ENCODE measurements around the gene RTL9. TPM values are rescaled to one million over a fixed set of nuclear protein-coding genes. Genes with fewer than 3 reads are reported as not detected.
A peak's percentile ranks its signal among the peaks of the same experiment; 100 is the strongest.

Gene RTL9
- total RNA-seq, 1 experiment from 2014 or later, result 0.29 TPM

DNA sequence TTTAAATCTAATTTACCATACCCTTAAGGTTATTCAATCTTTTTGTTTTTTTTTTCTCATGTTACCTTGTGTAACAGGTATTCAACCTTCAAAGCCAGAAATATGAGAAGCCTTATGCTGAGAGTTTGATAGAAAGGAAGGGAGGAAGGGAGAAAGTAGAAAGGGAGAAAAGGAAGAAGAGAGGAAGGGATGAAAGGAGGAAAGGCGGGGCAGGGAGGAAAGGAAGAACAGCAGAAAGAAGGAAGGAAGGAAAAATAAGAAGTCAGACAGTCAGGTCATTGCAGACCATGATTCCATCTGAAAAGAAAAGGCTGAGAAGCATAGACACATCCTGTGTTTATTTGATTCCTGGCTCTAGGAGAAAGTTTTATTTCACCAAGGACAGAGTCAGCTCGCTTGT is 30.9 kb downstream of the RTL9 start:
- TF ChIP-seq, protein P1, sequence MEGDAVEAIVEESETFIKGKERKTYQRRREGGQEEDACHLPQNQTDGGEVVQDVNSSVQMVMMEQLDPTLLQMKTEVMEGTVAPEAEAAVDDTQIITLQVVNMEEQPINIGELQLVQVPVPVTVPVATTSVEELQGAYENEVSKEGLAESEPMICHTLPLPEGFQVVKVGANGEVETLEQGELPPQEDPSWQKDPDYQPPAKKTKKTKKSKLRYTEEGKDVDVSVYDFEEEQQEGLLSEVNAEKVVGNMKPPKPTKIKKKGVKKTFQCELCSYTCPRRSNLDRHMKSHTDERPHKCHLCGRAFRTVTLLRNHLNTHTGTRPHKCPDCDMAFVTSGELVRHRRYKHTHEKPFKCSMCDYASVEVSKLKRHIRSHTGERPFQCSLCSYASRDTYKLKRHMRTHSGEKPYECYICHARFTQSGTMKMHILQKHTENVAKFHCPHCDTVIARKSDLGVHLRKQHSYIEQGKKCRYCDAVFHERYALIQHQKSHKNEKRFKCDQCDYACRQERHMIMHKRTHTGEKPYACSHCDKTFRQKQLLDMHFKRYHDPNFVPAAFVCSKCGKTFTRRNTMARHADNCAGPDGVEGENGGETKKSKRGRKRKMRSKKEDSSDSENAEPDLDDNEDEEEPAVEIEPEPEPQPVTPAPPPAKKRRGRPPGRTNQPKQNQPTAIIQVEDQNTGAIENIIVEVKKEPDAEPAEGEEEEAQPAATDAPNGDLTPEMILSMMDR (conservative IDR thresholded peaks at IDR 0.05; ENCODE audit: low read depth, low read length), result no peak
- TF ChIP-seq EZH2 (IDR thresholded peaks at IDR 0.05; ENCODE audit: low read length, unreplicated experiment), result no peak
- TF ChIP-seq EZH2phosphoT487 (IDR thresholded peaks at IDR 0.05; ENCODE audit: borderline replicate concordance, low read length), result no peak
- ChIA-PET CTCF (no interaction called here), POLR2A (ENCODE audit: unreplicated experiment) (no interaction called here)
- no TSS peak for BruUV-seq (replicated peaks)
- Histone ChIP-seq H2AFZ (ENCODE audit: low read length) (no peak overlapping the region), H3K4me1 (ENCODE audit: insufficient read depth, low read length) (peaks cover 10% of the 10 kb centered on the region), H3K9ac (ENCODE audit: low read length) (no peak overlapping the region), H3K4me2 (ENCODE audit: low read length) (no peak overlapping the region), H3K27me3 (ENCODE audit: low read length) (no peaks in the 10 kb centered on the region), H3K9me3 (ENCODE audit: low read length) (no peaks in the 10 kb centered on the region), H3F3A (ENCODE audit: low read length, unreplicated experiment) (no peaks in the 10 kb centered on the region), H3K9me2 (replicated peaks; ENCODE audit: low read length) (no peaks in the 10 kb centered on the region), H3K4me3 (ENCODE audit: low read length) (no peak overlapping the region), H4K20me1 (ENCODE audit: low read length) (no peaks in the 10 kb centered on the region), H3K79me2 (ENCODE audit: low read length) (no peaks in the 10 kb centered on the region), H3K27ac (ENCODE audit: low read length) (no peak overlapping the region), H3K36me3 (ENCODE audit: low read depth, low read length) (no peaks in the 10 kb centered on the region)
- DNase-seq, result no peak
- intact Hi-C loops (cut with micrococcal nuclease), result no loop called here
- no peak for ATAC-seq

- peaks cover 21% of the 10 kb centered on the region for H3K4me1 ChIP-seq (ENCODE audit: insufficient read depth, low read length)
- no peaks in the 10 kb centered on the region for H3K9me2 ChIP-seq (replicated peaks; ENCODE audit: low read length)
- no peaks in the 10 kb centered on the region for H3K27me3 ChIP-seq (ENCODE audit: low read length)
- H3F3A ChIP-seq (ENCODE audit: low read length, unreplicated experiment), result no peaks in the 10 kb centered on the region
- no TSS peak for BruUV-seq (replicated peaks)
- ChIA-PET POLR2A (ENCODE audit: unreplicated experiment) (no interaction called here), CTCF (no interaction called here)
- no peak overlapping the region for H2AFZ ChIP-seq (ENCODE audit: low read length)
- H3K36me3 ChIP-seq (ENCODE audit: low read depth, low read length), result no peaks in the 10 kb centered on the region
- H3K4me3 ChIP-seq (ENCODE audit: low read length), result no peak overlapping the region
- DNase-seq (no peak), ATAC-seq (no peak)
- no peak overlapping the region for H3K9ac ChIP-seq (ENCODE audit: low read length)
- H3K9me3 ChIP-seq (ENCODE audit: low read length), result no peaks in the 10 kb centered on the region
- no peak for TF ChIP-seq EZH2phosphoT487 (IDR thresholded peaks at IDR 0.05; ENCODE audit: borderline replicate concordance, low read length)
- TF ChIP-seq, protein P1 (conservative IDR thresholded peaks at IDR 0.05; ENCODE audit: low read depth, low read length), result no peak
- TF ChIP-seq EZH2 (IDR thresholded peaks at IDR 0.05; ENCODE audit: low read length, unreplicated experiment), result no peak
- no peaks in the 10 kb centered on the region for H3K79me2 ChIP-seq (ENCODE audit: low read length)
- H4K20me1 ChIP-seq (ENCODE audit: low read length), result no peaks in the 10 kb centered on the region
- no peak overlapping the region for H3K27ac ChIP-seq (ENCODE audit: low read length)
- no peak overlapping the region for H3K4me2 ChIP-seq (ENCODE audit: low read length)
- intact Hi-C loops (cut with micrococcal nuclease), result no loop called here
These were observed 32.4 kb downstream of the RTL9 start for GRCh38 chrX:110391086-110391485.

- DNase-seq, result peak; percentile 87
- Histone ChIP-seq H3K4me2 (ENCODE audit: low read length) (peak overlapping the region; percentile 43; the same call in 1 of the 2 replicates), H3K79me2 (ENCODE audit: low read length) (no peaks in the 10 kb centered on the region), H3F3A (ENCODE audit: low read length, unreplicated experiment) (no peaks in the 10 kb centered on the region), H3K4me3 (ENCODE audit: low read length) (no peak overlapping the region), H3K36me3 (ENCODE audit: low read depth, low read length) (no peaks in the 10 kb centered on the region), H3K4me1 (ENCODE audit: insufficient read depth, low read length) (peaks cover 40% of the 10 kb centered on the region), H3K27ac (ENCODE audit: low read length) (peak overlapping the region; percentile 79), H3K9me2 (replicated peaks; ENCODE audit: low read length) (no peaks in the 10 kb centered on the region), H2AFZ (ENCODE audit: low read length) (peak overlapping the region; percentile 23; the same call in 1 of the 2 replicates), H4K20me1 (ENCODE audit: low read length) (no peaks in the 10 kb centered on the region), H3K9me3 (ENCODE audit: low read length) (no peaks in the 10 kb centered on the region), H3K27me3 (ENCODE audit: low read length) (no peaks in the 10 kb centered on the region), H3K9ac (ENCODE audit: low read length) (no peak overlapping the region)
- ChIA-PET POLR2A (ENCODE audit: unreplicated experiment) (no interaction called here), CTCF (no interaction called here)
- intact Hi-C loops (cut with micrococcal nuclease), result no loop called here
- no TSS peak for BruUV-seq (replicated peaks)
- ATAC-seq, result peak; percentile 94
- no peak for TF ChIP-seq EZH2phosphoT487 (IDR thresholded peaks at IDR 0.05; ENCODE audit: borderline replicate concordance, low read length)
- no peak for TF ChIP-seq EZH2 (IDR thresholded peaks at IDR 0.05; ENCODE audit: low read length, unreplicated experiment)
These were observed 36.0 kb downstream of the RTL9 start for GRCh38 chrX:110394651-110395050.

Data from PC-3 (cell line).